Measurements from ENCODE around the gene NFKBIA.

GRCh38 chr14:35435177-35435576, 30.6 kb upstream of the NFKBIA start:
- TF ChIP-seq CTCF (conservative IDR thresholded peaks at IDR 0.05 in 1 of 2, IDR thresholded peaks at IDR 0.05 in 1 of 2; ENCODE audit: low read depth in 1 of 2, low read length in 2 of 2) (no peak), EZH2 (IDR thresholded peaks at IDR 0.05; ENCODE audit: low read length, missing control alignments) (no peak)

Measured in fibroblast of lung (primary cell).